Activated CD4-positive, alpha-beta T cell treated with anti-CD3 and anti-CD28 coated beads for 24 hours (primary cell): ENCODE results near the gene DMRTA2.

Source experiments
- DNase-seq, 2 donors: peaks; one replicate each; pipeline ENCODE4 v3.0.0-alpha.2; 2020; ENCODE audit warnings: low read depth in 2 of 2

Gene DMRTA2

GRCh38 chr1:50424045-50424883 is 1.0 kb upstream of the DMRTA2 start:
- DNase-seq = no peak

GRCh38 chr1:50423670-50424000 is 392 bp upstream of the DMRTA2 start:
- no peak for DNase-seq

DNA sequence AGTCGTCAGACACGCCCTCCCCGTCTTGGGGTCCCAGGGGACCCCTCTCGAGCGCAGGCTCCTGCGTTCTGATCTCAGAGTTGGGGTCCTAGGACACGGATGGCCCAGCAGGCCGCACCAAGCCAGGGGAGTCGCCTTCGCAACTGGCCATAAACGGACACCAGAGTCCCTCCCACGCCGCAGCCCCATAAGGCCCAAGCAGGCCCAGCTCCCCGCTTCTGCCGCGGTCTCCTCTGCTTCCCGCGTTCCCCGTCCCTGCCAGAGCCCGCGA is 633 bp downstream of the DMRTA2 start:
- DNase-seq = no peak

GRCh38 chr1:50421768-50422674 is 1.2 kb downstream of the DMRTA2 start:
- no peak for DNase-seq

DNA sequence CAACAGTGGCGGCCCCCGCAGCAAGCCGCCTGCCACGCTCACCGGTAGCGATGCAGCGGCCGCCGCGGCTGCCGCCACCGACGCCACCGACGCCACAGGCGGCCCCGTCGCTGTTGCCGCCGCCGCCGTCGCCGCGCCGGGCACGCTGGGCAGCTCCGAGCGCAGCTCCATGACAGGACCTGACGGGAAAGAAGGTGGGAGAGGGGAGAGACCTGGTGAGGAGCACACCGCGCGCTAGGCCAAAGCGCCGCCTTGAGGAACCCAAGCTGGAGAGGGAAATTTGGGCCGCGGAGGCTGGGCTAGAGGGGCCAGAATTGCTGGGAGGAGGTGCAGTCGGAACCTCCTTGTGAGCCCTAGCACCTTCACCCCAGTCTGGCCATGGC is 1.9 kb downstream of the DMRTA2 start:
- no peak for DNase-seq

- DNase-seq = no peak
Measured at GRCh38 chr1:50420689-50421365, 2.4 kb downstream of the DMRTA2 start.

GRCh38 chr1:50419907-50420677 is 3.2 kb downstream of the DMRTA2 start:
- no peak for DNase-seq

- DNase-seq = no peak
Measured at GRCh38 chr1:50419192-50419906, 3.9 kb downstream of the DMRTA2 start.

DNA sequence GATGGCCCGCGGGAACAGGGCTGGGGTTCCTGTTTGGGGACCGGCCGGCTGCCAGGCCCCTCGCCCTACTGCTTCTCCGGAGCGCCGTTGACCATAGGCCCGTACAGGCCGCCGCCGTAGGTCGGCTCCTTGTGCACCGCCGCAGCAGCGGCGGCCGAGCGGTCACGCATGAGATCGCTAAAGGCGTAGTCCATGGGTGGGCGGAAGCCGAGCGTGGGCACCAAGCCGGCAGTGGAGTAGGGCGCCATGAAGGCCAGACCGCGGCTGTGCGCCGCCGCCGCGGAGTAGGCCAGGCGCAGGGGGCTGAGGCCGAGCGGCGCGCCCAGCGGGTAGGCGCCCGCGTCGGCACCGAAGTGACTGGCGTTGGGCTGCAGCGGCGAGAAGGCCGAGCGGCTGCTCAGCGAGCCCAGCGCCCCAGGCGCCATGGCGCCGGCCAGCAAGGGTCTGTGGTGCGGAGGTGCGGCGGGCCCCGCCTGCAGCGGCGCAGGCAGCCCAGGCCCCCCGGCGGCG is 4.6 kb downstream of the DMRTA2 start:
- DNase-seq = no peak

DNA sequence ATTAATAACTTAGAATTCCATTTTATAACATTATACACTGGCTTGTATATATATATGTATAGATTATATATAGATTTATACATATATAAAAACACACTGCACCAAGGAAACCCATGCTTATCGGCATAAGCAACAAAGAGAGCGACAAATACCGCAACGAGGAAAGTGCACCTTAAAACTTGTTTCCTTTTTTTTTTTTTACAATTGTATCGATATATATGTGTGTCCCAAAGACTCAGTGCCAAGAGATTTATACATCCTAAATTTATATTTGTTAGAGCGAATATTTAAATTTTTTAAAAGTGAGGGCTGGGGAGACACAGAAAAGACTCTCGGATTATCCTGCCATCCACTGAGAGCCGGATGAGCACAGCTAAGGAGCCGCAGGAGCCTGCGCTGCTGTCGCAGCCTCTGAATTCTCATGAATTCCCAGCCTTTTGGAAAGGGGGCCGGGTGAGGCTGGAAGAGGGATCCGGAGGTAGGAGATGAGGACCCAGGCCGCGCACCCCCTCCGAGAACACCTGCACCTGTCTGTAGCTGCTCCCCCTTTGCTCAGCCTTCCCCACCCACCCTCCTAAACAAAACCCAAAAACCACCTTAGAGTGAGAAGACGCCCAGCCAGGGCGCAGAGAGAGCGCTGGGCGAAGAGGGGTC is 5.2 kb downstream of the DMRTA2 start:
- DNase-seq = no peak

DNA sequence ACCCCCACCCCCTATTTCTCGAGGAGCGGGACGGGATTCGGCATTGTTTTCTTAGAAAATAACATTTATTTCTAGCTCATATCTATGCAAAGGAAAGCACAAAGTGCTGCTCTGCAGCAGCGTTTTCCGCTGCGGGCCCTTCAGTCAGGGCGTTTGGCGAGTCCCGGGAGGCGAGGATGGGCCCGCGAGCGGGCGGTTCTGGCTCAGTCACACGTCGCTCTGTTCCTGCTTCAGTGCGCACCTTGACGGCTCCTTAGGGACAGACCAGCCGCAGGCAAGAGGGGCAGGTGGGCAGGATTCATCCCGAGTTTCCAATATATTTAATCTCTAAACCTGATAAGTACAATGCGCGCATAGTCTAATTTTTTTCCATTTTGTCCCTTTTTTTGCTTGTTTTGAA is 5.7 kb downstream of the DMRTA2 start:
- DNase-seq = no peak

DNA sequence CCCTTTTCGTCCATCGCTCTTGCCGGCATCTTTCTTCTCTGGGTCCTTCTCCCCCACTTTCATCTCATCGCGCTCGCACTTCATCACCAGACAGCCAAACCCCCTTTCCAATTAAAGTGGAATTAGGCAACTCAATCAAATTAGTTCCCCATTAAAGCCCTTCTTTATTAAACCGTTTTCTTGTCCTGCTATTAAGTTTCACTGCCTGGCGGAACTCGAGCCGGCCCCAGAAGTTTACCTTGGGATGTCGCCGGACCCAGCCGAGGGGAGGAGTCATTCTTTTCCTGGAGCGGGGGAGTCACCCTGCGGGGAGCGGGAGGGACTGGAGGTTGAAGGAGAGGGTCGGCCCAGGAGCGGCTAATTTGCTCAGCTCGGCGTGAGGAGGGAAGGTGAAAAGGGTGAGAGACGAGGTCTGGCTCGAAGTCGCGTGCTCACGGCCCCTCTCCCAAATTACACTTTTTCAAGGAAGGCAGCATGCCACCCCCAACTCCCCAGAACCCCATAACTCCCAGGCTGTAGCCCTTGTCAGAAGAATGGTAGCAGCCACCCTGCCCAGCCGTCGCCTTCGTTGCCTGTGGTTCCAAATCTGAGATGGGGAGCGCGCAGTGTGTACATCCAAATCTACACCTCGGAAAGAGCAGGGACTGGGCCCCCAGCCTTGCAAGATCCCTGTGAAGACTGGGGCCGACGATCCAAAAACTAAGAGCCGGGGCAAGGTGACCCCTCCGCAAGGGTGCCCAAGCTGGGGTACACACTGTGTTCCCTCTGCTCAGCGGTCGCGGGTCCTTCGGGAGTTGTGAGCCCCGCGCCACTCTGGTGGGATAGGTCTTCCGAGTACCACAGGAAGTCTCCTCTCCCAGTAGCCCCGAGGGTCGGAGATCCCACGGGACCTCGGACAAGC is 6.4 kb downstream of the DMRTA2 start:
- no peak for DNase-seq

- no peak for DNase-seq
Measured at GRCh38 chr1:50416150-50416527, 7.1 kb downstream of the DMRTA2 start.

DNA sequence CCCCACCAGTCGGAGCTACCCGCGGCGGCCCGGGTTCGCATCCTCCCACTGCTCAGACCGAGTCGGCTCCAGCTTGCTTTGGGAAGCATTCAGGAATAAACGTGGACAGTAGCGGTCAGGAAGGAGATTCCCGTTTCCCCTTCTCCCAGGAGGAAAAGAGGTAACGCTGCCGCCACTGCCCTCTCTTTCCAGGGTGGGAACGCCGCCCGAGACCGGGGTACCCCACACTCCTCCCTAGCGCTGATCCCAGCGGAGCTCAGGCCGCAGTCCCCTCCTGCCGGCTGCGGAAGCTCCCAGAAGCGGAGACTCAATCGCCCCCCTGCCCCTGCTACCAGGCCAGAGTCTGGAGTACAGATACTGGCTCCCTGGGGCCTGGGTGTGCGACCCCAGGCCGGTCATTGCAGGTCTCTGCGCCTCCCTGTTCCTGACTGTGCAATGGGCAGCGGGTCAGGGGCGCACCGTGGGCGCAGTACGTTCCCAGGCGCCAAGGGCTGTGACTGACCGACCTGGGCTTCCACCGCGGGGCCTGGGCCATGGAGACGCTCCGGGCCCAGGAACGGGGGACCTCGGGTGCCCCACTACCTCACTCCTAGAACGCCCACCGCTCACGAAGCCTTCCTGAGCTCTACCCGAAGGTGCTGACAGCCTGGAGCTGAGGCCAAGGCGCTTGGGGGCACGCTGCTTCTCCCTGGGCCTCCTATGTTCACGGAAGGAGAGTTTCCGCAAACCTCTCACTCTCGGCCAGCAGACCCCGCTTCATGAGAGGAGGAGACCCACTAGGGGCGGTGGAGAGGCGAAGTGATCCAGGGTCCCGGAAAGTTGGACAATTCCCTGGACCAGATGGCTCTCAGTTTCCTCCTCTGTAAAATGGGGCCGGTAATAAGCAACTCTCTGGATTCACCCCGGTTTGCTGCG is 7.8 kb downstream of the DMRTA2 start:
- DNase-seq = no peak

DNA sequence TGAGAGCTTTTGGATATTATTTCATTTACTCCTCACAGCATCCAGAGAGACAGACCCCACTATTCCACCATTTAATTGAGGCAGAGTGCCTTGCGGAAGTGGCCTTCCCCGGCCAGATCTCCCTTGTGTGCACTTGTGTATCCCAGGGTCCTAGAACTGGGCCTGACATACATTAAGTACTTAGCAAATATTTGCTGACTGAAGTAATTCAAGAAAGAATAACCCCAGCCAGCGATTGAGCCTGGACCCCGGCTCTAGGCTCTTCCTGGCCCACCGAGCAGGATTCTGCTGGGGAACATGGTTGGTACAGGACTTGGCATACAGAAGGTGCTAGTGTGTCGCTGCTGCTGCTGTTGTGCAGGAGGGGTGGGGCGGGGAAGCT is 8.4 kb downstream of the DMRTA2 start:
- DNase-seq = no peak

- DNase-seq = no peak
Measured at GRCh38 chr1:50412813-50413476, 10.3 kb downstream of the DMRTA2 start.

DNA sequence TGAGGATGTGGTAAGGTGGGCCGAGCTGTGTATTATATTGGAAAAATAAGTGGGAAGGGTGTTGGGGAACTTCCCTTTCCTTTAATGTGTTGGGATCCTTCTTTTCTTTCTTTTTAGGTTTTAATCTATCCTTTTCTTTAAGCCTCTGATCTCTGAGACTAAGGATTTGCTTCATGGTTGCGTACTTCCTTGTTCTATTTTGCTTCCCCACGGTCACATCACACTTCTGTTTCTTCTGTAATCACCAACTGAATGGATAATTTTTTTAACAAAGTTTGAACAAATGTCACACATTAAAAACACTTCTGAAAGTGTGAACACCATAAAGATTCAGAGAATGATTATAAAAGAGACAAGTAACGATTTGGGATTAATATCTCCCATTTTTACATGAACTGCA is 17.4 kb downstream of the DMRTA2 start:
- DNase-seq = no peak

- DNase-seq = no peak
Measured at GRCh38 chr1:50393522-50394120, 29.6 kb downstream of the DMRTA2 start.
